Measurements from ENCODE around the gene ITM2C.
A peak's percentile ranks its signal among the peaks of the same experiment; 100 is the strongest.

Gene ITM2C

GRCh38 chr2:230863031-230863430, 1.7 kb upstream of the ITM2C start:
- Histone ChIP-seq H3K27ac (ENCODE audit: low read depth, low read length, poor library complexity, severe bottlenecking) (no peak overlapping the region), H2AFZ (ENCODE audit: low read length) (no peak overlapping the region), H3K9me2 (ENCODE audit: low read depth, low read length) (no peaks in the 10 kb centered on the region), H3K4me3 (ENCODE audit: low read depth, low read length, poor library complexity, severe bottlenecking) (no peak overlapping the region), H4K20me1 (ENCODE audit: insufficient read depth, low read length) (no peaks in the 10 kb centered on the region), H3K9ac (ENCODE audit: low read length) (no peak overlapping the region), H3K36me3 (ENCODE audit: insufficient read depth, low read length) (no peaks in the 10 kb centered on the region), H3K4me1 (ENCODE audit: insufficient read depth, low read length, severe bottlenecking) (peaks cover 12% of the 10 kb centered on the region), H3F3A (ENCODE audit: insufficient read depth, low read length) (0 out of 2 replicates have a peak, but pooled peaks cover 6% of the 10 kb centered on the region), H3K9me3 (ENCODE audit: low read length) (no peaks in the 10 kb centered on the region), H3K79me2 (ENCODE audit: insufficient read depth, low read length) (no peaks in the 10 kb centered on the region), H3K4me2 (ENCODE audit: low read length) (no peak overlapping the region), H3K27me3 (ENCODE audit: insufficient read depth, low read length) (peaks cover 6% of the 10 kb centered on the region; the same call in 1 of the 2 replicates)
- TF ChIP-seq CTCF (IDR thresholded peaks at IDR 0.05; ENCODE audit: low read length) (no peak), EZH2 (IDR thresholded peaks at IDR 0.05; ENCODE audit: borderline replicate concordance, low read length) (no peak)

- H3K4me3 ChIP-seq (ENCODE audit: low read depth, low read length, poor library complexity, severe bottlenecking) = no peak overlapping the region
- H3K4me2 ChIP-seq (ENCODE audit: low read length) = no peak overlapping the region
Measured at GRCh38 chr2:230863442-230864121, 1.2 kb upstream of the ITM2C start.

GRCh38 chr2:230864122-230864604, 579 bp upstream of the ITM2C start:
- Histone ChIP-seq H3K4me2 (ENCODE audit: low read length) (peak overlapping the region; percentile 59), H3K27me3 (ENCODE audit: insufficient read depth, low read length) (peaks cover 6% of the 10 kb centered on the region; the same call in 1 of the 2 replicates), H3F3A (ENCODE audit: insufficient read depth, low read length) (0 out of 2 replicates have a peak, but pooled peaks cover 6% of the 10 kb centered on the region), H3K4me1 (ENCODE audit: insufficient read depth, low read length, severe bottlenecking) (peaks cover 12% of the 10 kb centered on the region), H3K36me3 (ENCODE audit: insufficient read depth, low read length) (no peaks in the 10 kb centered on the region), H2AFZ (ENCODE audit: low read length) (no peak overlapping the region), H4K20me1 (ENCODE audit: insufficient read depth, low read length) (no peaks in the 10 kb centered on the region), H3K4me3 (ENCODE audit: low read depth, low read length, poor library complexity, severe bottlenecking) (peak overlapping the region; percentile 62), H3K79me2 (ENCODE audit: insufficient read depth, low read length) (no peaks in the 10 kb centered on the region), H3K27ac (ENCODE audit: low read depth, low read length, poor library complexity, severe bottlenecking) (no peak overlapping the region), H3K9ac (ENCODE audit: low read length) (no peak overlapping the region), H3K9me3 (ENCODE audit: low read length) (no peaks in the 10 kb centered on the region), H3K9me2 (ENCODE audit: low read depth, low read length) (no peaks in the 10 kb centered on the region)
- TF ChIP-seq CTCF (IDR thresholded peaks at IDR 0.05; ENCODE audit: low read length) (no peak), EZH2 (IDR thresholded peaks at IDR 0.05; ENCODE audit: borderline replicate concordance, low read length) (no peak)

More at GRCh38 chr2:230863442-230864121, 1.2 kb upstream of the ITM2C start:
- TF ChIP-seq EZH2 (IDR thresholded peaks at IDR 0.05; ENCODE audit: borderline replicate concordance, low read length) (no peak), CTCF (IDR thresholded peaks at IDR 0.05; ENCODE audit: low read length) (no peak)
- peaks cover 6% of the 10 kb centered on the region; the same call in 1 of the 2 replicates for H3K27me3 ChIP-seq (ENCODE audit: insufficient read depth, low read length)
- H2AFZ ChIP-seq (ENCODE audit: low read length) = no peak overlapping the region
- 0 out of 2 replicates have a peak, but pooled peaks cover 6% of the 10 kb centered on the region for H3F3A ChIP-seq (ENCODE audit: insufficient read depth, low read length)
- H3K9ac ChIP-seq (ENCODE audit: low read length) = no peak overlapping the region
- no peaks in the 10 kb centered on the region for H3K9me3 ChIP-seq (ENCODE audit: low read length)
- peaks cover 12% of the 10 kb centered on the region for H3K4me1 ChIP-seq (ENCODE audit: insufficient read depth, low read length, severe bottlenecking)
- H3K36me3 ChIP-seq (ENCODE audit: insufficient read depth, low read length) = no peaks in the 10 kb centered on the region
- no peaks in the 10 kb centered on the region for H3K9me2 ChIP-seq (ENCODE audit: low read depth, low read length)
- no peaks in the 10 kb centered on the region for H3K79me2 ChIP-seq (ENCODE audit: insufficient read depth, low read length)
- no peaks in the 10 kb centered on the region for H4K20me1 ChIP-seq (ENCODE audit: insufficient read depth, low read length)
- no peak overlapping the region for H3K27ac ChIP-seq (ENCODE audit: low read depth, low read length, poor library complexity, severe bottlenecking)

Data from OCI-LY1 (cell line).